GM20000 (cell line): Measurements from ENCODE around the gene PRUNE2.

Source experiments
- DNase-seq: peaks from one replicate; pipeline ENCODE4 v3.0.0; 2012; ENCODE audit warnings: low spot score
- TF ChIP-seq, protein P1 (sequence below): IDR thresholded peaks from 2 replicates; pipeline ENCODE4 v1.5.1; 2012; ENCODE audit warnings: mild to moderate bottlenecking, control low read depth; ENCODE audit errors: extremely low read depth, missing control alignments

PRUNE2 gene

DNA sequence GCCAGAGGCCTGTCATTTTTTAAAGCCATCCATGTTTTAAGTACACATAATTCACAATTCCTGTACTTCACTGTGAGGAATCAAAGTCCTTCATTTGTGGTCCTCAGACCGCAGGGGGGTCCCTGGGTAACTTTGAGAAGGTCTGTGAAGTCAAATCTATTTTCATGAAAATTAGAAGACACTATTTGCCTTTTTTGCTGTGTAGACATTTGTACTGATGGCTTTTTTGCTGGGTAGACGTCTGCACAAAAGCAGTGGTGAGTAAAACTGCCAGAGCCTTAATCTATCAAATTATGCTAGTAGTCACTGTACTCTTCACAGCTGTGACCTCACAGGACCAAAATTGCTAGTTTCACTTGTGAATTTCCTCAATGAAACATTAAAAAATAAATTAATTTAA, 25.7 kb downstream of the PRUNE2 start:
- no peak for DNase-seq
- TF ChIP-seq, protein P1, sequence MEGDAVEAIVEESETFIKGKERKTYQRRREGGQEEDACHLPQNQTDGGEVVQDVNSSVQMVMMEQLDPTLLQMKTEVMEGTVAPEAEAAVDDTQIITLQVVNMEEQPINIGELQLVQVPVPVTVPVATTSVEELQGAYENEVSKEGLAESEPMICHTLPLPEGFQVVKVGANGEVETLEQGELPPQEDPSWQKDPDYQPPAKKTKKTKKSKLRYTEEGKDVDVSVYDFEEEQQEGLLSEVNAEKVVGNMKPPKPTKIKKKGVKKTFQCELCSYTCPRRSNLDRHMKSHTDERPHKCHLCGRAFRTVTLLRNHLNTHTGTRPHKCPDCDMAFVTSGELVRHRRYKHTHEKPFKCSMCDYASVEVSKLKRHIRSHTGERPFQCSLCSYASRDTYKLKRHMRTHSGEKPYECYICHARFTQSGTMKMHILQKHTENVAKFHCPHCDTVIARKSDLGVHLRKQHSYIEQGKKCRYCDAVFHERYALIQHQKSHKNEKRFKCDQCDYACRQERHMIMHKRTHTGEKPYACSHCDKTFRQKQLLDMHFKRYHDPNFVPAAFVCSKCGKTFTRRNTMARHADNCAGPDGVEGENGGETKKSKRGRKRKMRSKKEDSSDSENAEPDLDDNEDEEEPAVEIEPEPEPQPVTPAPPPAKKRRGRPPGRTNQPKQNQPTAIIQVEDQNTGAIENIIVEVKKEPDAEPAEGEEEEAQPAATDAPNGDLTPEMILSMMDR: no peak

DNA sequence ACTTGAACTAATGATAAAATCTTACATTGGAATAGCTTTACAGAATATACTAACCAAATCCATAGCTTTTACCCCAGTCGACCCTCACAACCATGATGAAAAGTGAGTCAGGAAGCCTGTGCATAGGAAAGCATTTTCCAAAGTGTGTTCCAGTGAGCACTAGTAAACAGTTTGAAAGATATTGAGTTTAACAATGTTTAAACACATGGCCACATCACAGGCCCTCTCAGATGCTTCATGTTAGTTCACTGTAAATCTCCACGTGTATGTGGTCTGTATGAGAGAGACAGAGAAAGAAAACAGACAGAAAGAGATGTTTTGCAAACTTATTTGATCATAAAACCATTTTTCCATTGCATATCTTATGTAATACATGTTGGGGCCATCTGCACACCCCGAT, 27.0 kb downstream of the PRUNE2 start:
- TF ChIP-seq, protein P1: no peak
- DNase-seq: no peak

DNA sequence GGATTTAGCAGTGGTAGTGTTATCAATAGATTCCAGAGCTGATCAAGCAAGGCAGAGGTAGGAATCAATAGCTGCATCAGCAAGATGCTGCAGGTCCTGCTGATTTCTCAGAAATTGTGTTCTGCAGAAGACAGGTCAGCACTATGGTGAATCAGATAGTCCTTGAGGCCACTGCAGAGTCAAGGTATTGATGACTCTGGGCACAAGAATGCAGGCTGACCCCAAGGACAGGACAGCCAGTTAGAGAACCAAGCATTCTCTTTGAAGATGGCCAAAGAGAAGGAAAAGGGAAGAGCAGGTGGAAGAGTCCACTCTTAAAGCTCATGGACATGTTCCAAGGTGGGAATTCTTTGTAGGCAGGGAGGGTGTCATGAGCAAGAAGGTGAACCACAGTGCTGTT, 28.0 kb downstream of the PRUNE2 start:
- DNase-seq: no peak
- TF ChIP-seq, protein P1: no peak

DNA sequence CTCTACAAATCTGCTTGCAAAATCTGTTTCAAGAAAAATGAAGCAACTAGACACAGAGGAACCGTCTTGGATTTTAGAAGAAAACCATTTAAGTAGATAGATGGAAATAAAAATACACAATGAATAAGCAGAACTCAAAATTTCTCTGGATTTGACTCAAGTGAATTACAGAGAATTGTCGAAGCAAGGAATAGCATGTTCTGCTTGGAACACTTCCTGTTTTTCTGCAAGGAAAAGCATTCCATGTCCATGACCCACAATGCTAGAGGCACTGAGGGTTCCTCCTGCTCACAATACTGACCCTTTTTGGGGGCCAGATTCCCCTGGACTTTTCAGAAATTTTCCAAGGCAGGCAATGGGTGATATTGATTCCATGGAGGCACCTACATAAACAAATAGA, 29.8 kb downstream of the PRUNE2 start:
- DNase-seq: no peak
- TF ChIP-seq, protein P1: no peak

DNA sequence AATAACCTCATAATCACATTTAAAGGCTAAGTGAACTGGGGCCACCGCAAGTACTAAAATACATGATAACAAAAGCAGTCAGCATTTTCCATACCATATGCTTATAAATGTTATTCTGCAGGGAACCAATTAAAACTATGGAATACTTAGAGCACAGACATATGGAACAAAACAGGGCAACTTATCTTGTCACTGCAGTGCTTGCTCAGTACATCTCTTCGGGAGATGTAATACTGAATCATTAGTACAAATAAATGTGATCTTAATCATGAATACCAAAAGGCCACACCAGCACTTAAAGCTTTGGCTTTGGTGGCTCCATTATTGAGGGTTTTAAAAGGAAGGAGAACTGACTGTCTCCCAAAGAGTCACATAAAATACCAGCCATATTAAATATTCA, 32.1 kb downstream of the PRUNE2 start:
- TF ChIP-seq, protein P1: no peak

DNA sequence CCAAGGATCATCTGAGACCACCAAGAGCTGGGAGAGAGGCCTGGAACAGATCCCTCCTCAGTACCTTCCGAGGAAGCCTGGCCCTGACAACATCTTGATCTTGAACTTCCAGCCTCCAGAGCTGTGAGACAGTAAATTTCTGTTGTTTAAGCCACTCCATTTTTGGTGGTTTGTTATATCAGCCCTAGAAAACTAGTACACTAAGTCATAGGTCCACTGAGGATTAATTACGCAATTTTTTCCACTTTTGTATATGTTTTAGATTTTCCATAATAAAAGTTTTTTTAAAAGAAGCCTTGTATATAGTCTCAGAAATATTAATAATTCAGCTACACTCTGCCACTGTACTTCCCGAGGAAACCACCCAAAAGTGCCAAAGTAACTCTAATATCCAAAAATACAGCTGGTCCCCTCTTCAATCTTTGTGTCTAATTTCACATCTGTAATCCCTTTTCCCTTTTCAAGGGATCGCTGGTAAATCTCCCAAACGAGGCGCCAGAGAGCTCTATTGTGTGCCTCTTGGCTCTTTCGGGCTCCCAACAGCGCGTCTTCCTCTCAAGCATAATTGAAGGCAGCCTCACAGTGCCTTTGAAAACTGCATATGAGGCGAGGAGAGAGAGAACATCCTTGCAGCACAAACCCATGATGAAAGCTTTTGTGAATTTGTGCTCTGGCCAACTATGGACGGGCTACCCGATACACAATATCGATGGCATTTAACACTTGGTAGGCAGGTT, 32.7 kb downstream of the PRUNE2 start:
- TF ChIP-seq, protein P1: no peak
- DNase-seq: no peak

More for the DNA sequence above, 32.1 kb downstream of the PRUNE2 start:
- no peak for DNase-seq

DNA sequence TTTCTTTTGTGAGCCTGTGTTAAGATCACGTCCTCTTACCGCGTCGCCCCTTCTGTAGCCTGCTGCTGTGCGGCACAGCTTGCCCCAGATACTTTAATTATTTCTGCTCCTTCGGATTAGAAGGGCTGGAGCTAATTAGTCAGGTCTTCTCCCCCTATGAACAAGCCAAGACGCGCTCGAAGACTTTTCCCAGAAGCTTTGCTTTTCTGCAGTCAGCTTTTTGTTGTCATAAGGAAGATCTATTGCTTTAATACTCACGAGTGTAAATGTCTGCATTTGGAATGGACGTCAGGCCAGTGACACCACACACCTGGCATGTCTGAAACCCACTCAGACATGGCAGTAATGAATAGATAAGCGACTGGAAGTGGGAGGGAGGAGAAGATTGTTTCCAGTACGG, 37.0 kb downstream of the PRUNE2 start:
- DNase-seq: no peak
- TF ChIP-seq, protein P1: no peak
